HEK293T (cell line): ENCODE data around the gene QSOX1.

ENCODE experiments used
- ARNT ChIP-seq: fragments of 450-650 bp; IDR thresholded peaks from 2 replicates; pipeline ENCODE4 v1.6.1; 2017; ENCODE audit warnings: mild to moderate bottlenecking
- FOXK2 ChIP-seq: fragments of 450-650 bp; IDR thresholded peaks from 2 replicates; pipeline ENCODE4 v1.6.1; 2016; ENCODE audit warnings: mild to moderate bottlenecking

GRCh38 chr1:180144659-180145357 lies 9.9 kb upstream of the QSOX1 start:
- TF ChIP-seq FOXK2 (no peak), ARNT (no peak)
